Measurements from ENCODE around the gene ACMSD.
"Not testable (repeated sequence)": the region's sequence is repeated elsewhere in the genome, so short reads cannot be mapped to it uniquely, and the experiment has no call there.

The ACMSD gene

DNA sequence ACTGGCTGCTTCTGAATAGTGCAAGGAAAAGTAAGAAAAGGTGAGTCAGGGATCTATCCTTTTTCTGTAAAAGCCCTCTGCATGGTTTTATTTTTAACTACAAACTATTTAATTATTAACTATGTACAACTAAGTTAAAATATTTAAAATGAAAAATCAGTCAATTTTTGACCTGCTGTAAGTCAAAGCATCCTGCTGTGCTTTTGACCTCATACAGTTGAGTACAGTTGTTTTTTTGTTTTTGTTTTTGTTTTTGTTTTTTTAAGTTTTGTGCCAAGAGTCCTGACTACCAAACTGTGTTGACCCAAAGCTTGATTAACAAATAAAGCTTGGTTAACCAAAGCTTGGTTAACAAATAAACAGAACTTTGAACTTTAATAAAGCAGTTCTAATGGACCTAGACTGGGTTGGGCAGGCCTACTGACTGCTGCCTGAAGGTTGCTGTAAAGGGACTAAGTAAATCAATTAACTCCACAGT lies at the start of gene ACMSD:
Gene ACMSD (plus strand): TSS at position 474 of the 478 bp plus-strand sequence. CDS start 67 bp downstream, outside the sequence.
- no peak for DNase-seq

DNA sequence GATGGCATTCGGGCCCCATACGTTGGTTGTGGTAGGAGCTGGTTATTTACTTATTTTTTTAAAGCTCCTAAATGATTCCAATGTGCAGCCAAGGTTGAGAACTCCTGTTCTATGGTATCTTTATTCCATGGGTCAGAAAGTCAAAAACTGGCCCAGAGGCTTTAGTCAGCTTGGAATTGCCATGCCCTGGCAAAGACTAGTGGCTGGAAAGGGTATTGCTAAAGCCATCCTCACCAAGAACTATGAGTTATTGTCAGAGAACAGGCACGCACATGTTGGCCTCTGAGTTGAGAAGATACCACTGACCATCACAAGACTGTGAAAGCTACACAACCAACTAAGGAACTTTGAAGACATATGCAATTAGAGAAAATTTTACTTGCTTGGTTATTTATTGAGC lies 47.9 kb upstream of the ACMSD start:
- DNase-seq: no peak

DNA sequence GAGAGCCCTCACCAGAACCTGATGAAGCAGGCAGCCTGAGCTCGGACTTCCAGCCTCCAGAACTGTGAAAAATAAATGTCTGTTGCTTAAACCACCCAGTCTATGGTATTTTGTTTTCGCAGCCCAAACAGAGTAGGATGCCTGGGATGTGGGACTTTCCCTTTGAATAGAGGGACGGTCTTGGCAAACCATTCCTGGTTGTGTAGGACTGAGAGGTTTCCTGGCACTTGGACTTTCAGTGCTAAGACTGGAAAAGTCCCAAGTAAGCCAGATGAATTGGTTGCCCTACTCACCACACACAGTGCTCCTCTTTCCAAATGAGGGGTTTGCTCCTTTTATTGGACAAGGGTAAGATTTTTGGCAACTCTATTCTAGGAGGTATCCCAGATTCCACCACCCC lies 46.8 kb upstream of the ACMSD start:
- DNase-seq: no peak

DNA sequence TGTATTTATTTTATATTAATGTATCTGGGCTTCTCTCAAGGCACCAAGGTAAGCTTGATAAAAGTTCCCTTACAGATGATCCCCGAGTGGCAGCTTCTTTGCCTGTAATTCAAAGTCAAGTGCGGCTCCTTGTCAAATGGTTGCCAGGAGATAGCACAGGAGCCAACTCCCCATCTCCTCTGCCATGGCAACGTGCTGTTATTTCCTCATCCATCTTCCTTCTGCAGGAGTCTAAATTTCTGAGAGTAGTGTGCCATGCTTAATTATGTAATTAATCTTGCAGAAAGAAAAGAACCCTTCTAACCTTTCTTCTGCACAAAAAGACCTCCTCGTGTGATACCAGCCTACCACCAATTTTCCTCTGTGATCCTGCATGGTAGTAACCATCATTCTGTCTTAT lies 46.2 kb upstream of the ACMSD start:
- no peak for DNase-seq

DNA sequence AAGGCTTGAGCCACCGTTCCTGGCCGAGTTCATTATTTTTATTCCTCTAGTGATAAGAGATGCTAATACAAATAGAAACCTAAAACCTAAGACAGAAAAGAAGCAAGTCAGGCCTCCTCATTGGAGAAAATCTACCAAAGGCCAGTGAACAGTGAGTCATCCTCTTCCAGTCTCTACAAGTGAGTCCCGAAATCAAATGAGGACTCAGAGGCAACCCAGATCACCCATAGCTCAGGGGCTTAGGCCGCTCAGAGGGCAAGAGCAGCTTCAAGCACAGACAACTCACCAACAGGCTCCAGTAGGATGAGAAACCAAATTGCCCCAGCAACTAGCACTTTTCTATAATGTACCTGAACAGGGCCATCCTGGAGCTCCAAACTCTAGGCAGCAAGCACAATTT lies 42.7 kb upstream of the ACMSD start:
- no peak for DNase-seq

DNA sequence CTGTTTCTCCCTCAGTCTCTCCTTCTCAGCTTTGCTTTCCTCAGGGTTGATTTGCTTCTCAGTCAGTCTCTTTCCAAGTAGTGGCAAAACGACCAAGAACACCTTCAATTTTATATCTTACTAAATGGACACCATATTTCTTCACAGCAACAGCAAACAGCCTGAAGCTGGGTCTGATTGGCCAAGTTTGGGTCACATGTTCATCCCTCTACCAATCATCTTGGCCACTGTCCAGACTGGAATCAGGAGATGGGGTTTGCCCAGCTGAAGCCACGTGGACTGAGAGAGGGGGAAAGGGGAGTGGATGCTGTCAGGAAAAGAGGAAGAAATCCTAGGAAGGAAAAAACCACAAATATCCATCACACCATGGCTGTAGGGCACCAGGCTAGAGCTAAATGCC lies 42.0 kb upstream of the ACMSD start:
- DNase-seq: no peak

DNA sequence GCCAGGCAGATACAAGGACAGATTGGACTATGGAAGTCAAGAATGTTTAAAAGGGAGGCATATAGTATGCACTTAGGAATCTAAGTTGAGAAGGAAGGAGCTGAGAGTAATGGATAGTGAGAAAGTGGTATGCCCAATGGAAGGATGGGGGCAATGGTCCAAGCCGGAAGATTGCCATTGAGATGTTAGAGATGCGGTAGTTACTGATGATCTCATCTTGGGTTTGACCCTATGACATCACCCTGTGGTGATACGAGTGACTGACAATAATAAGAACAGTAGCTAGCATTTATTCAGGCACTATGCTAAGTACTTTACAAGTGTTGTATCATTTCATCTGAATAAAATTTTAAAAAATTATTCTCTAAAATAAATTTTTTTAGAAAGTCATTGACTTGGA lies 38.5 kb upstream of the ACMSD start:
- DNase-seq: no peak

DNA sequence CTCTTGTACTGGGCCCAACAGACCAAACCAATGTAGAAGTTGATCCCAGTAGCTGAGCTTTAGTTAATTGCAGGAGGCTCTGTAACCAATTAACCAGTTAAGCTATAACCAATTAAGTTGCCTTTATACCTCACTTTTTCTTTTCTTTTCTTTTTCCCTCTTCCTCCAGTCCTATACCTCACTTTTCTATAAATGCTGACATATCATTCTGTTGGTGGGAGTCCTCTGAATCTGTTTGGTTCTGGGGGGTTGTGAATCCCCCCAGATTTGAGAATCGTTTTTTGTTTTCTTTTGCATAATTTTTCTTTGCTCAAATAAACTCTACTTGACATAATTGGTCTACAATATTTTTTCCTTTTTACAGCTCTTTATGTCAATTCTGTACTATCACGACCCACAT lies 38.1 kb upstream of the ACMSD start:
- no peak for DNase-seq

DNA sequence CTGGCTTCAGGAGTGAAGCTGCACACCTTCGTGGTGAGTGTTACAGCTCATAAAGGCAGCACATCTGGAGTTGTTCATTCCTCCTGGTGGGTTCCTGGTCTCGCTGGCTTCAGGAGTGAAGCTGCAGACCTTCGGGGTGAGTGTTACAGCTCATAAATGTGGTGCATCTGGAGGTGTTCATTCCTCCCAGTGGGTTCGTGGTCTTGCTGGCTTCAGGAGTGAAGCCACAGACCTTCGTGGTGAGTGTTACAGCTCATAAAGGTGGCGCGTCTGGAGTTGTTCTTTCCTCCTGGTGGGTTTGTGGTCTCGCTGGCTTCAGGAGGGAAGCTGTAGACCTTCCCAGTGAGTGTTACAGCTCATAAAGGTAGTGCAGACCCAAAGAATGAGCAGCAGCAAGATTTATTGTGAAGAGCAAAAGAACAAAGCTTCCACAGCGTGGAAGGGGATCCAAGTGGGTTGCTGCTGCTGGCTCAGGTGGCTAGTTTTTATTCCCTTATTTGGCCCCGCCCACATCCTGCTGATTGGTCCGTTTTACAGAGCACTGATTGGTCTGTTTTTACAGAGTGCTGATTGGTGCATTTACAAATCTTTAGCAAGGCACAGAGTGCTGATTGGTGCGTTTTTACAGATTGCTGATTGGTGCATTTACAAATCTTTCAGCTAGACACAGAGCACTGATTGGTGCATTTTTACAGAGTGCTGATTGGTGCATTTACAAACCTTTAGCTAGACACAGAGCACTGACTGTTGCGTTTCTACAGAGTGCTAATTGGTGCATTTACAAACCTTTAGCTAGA lies 34.6 kb upstream of the ACMSD start:
- DNase-seq: not testable (repeated sequence)

DNA sequence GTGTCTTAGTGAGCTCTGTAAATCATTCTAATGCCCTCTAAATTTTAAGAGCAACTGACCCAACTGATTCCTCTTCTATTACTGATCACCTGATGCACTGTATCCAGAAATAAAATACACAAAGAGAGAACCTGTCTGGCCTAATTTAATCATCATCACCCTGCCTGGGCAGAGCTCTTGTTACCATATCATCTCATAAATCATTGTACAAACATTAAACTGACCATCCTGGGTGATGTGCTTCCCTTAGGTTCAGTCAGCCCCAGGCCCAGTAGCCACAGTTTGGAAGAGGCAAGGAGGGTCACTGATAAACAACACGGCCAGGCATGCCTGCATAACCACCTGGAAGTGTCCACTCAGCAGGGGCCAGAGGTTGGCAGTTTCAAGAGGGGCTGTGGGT lies 22.7 kb upstream of the ACMSD start:
- no peak for DNase-seq

DNA sequence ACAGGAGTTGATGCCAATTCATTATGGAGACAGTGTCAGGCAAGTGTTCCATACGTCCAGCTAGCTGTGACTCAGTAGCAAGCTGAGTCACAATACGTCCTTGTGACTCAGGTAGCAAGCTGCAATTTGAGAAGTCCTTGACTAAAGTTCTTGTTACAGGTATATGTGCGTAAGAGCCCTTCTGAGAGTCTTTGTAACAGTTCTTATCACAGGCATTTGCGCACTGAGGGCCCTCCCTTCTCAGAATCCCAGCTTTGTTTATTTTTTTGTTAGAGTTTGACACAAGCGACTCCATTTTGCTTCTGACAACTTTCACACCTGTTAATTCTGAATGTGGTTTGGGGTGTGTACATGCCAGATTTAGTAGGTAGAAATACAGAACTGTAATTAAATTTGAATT lies 20.1 kb upstream of the ACMSD start:
- no peak for DNase-seq

DNA sequence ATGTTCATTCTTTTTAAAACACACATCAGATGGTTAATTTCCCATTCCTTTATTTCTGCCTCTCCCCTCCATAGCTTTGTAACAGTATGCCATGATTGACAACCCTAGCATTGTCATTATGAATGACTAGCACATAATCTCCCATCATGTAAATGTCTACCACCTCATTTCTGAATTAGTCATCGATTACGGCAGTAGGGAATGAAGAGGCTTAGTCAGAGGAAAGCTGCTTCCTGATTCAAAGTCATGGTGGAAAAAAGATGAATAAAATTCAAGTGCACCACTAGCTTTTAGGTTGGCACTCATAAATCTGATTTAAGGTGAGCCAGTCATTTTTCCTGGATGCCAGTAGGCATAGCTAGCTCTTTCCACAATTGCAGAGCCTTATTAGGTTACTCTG lies 19.1 kb upstream of the ACMSD start:
- no peak for DNase-seq

DNA sequence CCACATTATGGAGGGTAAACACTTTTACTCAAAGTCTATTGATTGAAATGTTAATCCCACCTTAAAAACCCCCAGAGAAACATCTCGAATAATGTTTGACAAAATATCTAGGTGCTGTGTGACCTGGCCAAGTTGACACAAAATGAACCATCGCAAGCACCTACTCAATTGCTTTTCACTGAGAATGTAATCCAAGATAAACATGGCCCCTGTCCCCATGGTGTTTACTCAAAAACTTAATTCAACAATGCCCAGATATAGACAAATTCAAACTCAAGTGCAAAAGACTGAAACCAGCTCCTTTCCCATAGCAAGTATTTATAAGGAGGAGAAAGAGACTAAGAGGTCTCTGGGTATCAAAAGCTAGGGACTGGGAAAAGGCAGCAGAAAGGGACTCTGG lies 15.0 kb upstream of the ACMSD start:
- no peak for DNase-seq

DNA sequence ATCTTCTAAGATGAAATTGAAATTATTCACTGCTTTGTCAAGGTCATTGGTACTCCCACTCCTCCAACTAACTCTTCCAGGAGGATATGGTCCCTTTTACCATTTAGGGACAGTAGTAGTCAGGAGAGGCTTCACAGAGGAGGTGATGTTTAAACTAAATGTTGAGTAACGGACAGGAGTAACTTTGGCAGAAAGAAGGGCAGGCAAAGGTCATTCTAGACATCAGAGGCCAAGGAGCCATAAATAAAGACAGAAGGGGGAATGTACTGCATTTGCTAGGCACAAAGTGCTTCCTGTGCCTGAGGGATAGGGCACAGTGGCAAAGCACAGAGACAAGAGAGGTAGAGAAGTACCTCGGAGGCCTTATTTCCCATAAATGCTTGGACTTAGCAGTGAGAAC lies 14.6 kb upstream of the ACMSD start:
- no peak for DNase-seq

DNA sequence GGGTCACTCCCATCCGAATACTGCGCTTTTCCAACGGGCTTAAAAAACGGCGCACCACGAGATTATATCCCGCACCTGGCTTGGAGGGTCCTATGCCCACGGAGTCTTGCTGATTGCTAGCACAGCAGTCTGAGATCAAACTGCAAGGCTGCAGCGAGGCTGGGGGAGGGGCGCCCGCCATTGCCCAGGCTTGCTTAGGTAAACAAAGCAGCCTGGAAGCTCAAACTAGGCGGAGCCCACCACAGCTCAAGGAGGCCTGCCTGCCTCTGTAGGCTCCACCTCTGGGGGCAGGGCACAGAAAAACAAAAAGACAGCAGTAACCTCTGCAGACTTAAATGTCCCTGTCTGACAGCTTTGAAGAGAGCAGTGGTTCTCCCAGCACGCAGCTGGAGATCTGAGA lies 12.7 kb upstream of the ACMSD start:
- not testable (repeated sequence) for DNase-seq

DNA sequence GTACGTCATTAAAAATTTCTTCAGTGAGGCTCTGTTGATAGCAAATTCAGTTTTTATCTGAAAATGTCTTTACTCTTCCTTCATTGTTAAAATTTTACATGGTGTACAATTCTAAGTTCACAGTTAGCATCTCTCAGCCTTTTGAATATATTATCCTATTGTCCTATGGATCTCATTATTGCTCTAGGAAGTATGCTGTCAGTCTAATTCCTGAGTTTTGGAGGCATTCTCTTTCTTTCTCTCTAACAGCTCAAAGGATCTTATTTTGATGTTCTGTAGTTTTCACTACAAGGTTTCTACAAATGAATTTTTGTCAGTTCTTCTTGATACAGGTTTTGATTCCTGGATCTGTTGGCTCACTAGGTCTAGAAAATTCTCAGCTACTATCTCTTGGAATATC lies 2.9 kb upstream of the ACMSD start:
- no peak for DNase-seq

DNA sequence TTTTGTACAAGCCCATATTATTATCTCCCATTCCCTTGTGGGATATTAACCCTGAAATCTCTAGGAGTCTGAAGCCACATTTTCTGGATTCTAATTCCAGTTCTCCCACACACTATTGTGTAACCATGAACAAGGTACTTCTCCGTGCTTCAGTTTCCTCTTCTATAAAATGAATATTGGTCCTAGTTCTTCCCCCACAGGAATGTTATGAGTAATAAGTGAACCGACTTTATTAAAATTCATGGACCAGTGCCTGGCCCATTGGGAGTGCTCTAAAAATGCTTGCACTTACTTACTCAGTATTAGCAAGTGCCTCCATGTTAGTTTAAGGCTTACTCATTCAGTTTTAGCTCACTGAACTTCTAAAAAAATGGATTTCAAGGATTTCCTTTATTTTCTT lies 1.4 kb upstream of the ACMSD start:
- DNase-seq: no peak

DNA sequence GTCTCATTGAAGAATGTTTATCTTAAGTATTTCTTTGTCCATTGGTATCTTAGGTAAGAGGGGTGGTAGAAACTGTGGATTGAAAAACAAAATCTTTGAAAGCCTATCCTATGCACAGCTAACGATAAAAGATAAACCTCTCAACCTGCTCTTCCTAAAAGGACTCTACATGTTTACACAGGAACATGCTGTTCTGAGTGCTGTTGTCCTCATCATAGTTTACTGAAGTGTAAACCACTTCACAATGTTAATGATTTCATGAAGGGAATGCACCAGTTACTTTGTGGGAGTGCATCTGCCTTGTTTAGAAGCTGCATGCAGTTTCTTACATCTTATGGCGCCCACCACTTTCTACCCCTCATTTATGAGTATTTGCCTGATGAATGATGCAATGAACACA lies 1.2 kb downstream of the ACMSD start:
- no peak for DNase-seq

DNA sequence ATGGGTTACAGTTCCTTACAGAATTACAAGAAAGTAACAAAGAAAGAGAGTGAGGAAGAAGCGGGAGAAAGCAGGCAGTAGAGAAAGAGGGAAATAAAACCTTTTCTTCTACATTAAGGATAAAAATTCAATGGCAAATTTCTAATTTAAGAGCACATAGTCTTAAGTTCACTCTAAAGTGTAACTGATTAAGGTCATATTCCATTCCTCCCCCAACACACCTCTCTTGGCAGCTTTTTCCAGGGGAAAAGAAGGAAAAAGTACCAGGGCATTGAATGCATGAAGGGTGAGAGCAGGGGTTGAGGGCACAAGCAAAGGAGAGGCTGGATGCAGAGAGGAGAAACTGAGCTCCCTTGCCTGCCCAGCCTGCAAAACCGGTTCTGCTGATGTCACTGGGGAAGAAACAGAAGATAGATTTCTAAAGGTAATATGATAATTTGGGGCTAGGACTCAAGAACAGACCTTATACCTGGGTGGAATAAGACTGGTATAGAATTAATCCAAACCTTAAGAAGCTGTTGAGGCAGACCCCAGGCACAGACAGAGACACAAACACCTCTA lies 4.6 kb downstream of the ACMSD start:
- DNase-seq: no peak

DNA sequence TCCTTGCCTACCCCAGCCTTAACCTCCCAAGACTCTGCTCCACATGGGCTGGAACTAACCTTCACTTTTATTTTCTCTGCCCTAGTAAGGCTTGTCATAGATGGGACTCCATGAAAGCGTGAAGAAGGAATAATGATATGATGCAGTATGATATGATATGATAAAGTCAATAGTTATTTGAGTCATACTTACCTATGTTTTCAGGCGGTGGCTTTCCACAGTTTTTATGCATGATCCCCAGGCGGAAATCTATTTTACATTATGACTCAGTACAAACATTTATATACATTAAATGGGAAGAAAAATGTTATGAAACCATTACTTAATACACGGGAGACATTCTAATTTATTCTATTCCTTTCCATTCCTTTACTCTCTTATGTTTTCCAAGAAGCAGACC lies 5.6 kb downstream of the ACMSD start:
- no peak for DNase-seq

DNA sequence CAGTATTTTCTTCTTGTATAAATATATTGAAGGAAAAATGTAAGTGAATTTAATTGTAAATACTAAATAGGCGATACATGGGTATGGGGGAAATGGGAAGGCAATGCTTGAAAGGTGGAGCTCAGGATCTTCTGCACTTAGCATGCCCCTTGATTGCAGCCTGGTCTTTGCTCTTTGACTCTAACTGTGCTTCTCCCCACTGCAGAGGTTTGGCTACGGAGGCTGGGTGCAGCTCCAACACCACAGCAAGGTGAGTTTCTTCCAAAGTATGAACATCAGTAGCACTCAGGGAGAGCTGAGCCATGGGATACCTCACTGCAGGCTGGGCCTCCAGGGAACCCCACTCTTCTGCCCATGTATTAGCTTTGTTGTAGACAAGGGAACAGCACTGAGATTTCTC lies 6.6 kb downstream of the ACMSD start:
- no peak for DNase-seq

DNA sequence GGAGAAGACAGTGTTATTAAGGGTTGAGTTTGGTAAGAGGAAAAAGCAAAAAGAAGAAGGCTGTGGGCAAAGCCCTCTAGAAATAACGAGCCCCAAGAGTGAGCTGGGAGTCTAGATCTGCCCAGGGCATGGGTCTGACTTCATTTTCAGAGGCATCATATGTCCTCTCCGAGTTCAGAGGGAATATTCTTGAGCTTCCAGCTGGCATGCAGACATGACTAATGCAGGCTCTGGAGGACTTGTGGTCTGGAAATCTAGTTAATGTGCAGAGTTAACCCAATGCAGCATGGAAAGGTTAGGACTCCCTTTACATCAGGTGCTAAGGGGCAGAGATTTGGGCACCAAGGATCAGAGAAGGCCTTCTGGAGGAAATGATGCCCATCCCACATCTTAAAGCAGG lies 7.3 kb downstream of the ACMSD start:
- DNase-seq: no peak

DNA sequence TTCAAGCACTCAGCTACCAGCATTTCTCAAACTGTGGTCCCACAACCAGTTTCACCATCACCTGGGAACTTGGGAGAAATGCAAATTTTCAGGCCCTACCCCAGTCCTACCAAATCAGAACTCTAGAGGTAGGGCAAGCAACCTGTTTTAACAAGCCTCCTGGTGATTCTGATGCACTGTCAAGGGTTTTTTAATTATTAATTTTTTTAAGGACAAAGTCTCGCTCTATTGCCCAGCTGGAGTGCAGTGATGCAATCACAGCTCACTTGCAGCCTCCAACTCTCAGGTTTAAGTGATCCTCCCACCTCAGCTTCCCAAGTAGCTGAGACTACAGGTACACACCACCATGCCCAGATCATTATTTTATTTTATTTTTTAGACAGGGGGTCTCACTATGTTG lies 7.8 kb downstream of the ACMSD start:
- DNase-seq: no peak

DNA sequence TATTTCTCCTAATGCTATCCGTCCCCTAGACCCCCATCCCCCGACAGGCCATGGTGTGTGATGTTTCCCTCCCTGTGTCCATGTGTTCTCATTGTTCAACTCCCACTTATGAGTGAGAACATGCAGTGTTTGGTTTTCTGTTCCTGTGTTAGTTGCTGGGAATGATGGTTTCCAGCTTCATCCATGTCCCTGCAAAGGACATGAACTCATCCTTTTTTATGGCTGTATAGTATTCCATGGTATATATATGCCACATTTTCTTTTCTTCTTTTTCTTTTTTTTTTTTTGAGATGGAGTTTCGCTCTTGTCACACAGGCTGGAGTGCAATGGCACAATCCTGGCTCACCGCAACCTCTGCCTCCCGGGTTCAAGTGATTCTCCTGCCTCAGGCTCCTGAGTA lies 9.2 kb downstream of the ACMSD start:
- not testable (repeated sequence) for DNase-seq

DNA sequence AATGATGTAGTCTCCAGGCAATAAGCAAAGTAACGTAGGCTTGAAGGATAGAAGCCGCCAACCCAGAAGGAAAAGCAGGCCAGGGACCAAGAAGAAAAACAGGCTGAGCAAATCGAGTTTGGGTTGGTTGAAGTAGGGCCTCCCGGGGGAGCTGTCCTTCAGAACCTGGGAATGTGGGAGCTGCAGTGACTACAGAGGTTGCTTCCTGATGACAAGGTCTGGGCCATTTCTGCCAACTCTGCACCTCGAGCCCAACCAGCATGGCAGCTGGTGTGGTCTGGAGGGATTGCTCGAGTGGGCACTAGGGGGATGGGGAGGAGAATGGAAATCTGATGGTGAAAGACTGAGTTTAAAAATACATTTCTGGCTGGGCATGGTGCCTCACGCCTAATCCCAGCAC lies 14.1 kb downstream of the ACMSD start:
- DNase-seq: no peak

All from activated effector memory CD4-positive, alpha-beta T cell treated with anti-CD3 and anti-CD28 coated beads, Interleukin-2, amount 50 U/mL, for 16 hours (primary cell).